Measurements from ENCODE around the gene BANF1. TPM values are rescaled to one million over a fixed set of nuclear protein-coding genes. Genes with fewer than 3 reads are reported as not detected.

BANF1 gene
- total and polyA plus RNA-seq, 12 donors: 63.1 to 364 (median 193) TPM

DNA sequence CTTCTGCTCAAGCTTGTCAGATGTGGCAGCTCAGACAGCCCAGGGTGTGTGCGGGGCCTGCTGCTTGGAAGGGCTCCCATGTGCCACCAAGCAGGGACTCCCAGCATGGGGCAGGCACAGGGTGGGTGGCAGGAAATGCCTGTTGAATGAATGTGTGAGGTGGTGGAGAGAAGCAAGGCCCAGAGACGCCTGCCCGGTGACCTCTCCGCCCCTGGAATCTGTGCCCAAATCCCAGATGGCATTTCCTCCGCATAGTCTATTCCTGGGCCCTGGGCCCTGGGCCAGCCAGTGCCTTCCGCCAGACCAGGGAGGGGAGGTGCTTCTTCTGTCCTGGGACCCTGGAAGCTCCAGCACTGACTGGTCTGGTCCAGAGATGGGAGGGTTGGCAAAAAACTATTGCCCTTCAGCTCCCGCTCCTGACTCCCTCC, 13.2 kb downstream of the BANF1 start:
- no peaks in the 10 kb centered on the region for H3K9me3 ChIP-seq (replicated peaks in 1 of 3)
- TF ChIP-seq POLR2A (IDR thresholded peaks at IDR 0.05) (no peak), CTCF (IDR thresholded peaks at IDR 0.05) (no peak)
- H3K36me3 ChIP-seq (replicated peaks in 1 of 2): no peaks in the 10 kb centered on the region
- H3K4me1 ChIP-seq (replicated peaks in 1 of 2): peaks cover 0 to 8% of the 10 kb centered on the region in 2 donors
- peaks cover 11% of the 10 kb centered on the region for H3K27me3 ChIP-seq
- intact Hi-C loops (cut with DNase I): no loop called here
- no peak overlapping the region for H3K4me3 ChIP-seq
- H3K27ac ChIP-seq: peak overlapping the region in 1 of 5 donors; percentile 40
- 67 to 95% (median 87%) methylated on average over 1 to 7 of the region's 7 CpGs for WGBS, 4 donors
- DNase-seq: no peak

DNA sequence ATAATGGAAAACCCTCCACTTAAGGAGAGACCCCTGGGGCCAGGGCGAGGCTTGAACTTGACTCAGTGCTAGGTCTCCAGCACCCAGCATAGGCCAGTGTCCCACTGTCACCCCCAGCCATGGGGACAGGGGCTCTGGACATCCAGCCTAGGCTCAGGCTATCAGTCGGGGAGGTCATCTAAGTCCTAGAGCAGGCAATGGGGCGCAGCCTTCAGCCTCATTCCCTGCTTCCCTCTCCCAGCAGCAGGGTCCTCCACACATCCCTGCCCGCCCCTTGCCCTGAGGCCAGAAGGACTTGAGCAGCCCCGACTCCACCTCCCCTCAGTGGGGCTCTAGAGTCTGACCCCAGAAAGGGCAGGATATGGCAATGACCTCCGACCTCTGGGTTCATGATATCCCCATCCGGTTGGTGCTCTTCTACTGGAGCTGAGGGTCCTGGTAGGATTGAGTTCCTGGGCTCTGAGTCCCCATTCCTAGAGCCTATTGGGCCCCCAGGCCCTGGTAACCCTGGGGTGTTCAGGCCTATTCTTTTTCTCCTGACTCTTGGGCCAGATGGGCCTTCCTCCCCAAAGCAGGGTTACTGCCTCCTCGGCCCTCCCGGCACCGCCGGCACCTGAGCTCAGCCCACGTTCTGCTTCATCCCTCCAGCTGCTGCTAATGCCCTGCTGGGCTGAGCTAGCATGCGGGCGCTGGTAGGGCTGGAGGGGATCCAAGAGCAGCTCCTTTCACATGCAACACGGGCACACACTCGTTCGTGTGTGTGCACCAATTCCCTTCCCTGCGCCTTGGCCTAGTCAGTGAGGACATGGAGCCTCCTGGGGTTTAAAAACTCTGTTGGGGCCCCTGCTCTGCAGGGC, 13.9 kb downstream of the BANF1 start:
- Histone ChIP-seq H3K36me3 (replicated peaks in 1 of 2) (no peaks in the 10 kb centered on the region), H3K9me3 (replicated peaks in 1 of 3) (no peaks in the 10 kb centered on the region), H3K27me3 (peaks cover 11% of the 10 kb centered on the region), H3K4me1 (replicated peaks in 1 of 2) (peaks cover 4 to 10% of the 10 kb centered on the region in 2 donors), H3K4me3 (no peak overlapping the region), H3K27ac (peak overlapping the region in 1 of 5 donors; percentile 40)
- 88 to 91% (median 89%) methylated on average over 12 to 18 of the region's 18 CpGs for WGBS, 4 donors
- intact Hi-C loops (cut with DNase I): no loop called here
- TF ChIP-seq POLR2A (IDR thresholded peaks at IDR 0.05): no peak
- no peak for TF ChIP-seq CTCF (IDR thresholded peaks at IDR 0.05)
- DNase-seq: no peak

- 87 to 97% (median 93%) methylated on average over 10 of the region's 10 CpGs for WGBS, 4 donors
- H3K27ac ChIP-seq: no peak overlapping the region
- H3K36me3 ChIP-seq (replicated peaks in 1 of 2): no peaks in the 10 kb centered on the region
- intact Hi-C loops (cut with DNase I): no loop called here
- no peaks in the 10 kb centered on the region for H3K9me3 ChIP-seq (replicated peaks in 1 of 3)
- no peak for DNase-seq
- TF ChIP-seq POLR2A (IDR thresholded peaks at IDR 0.05) (no peak), CTCF (IDR thresholded peaks at IDR 0.05) (no peak)
- peaks cover 6% of the 10 kb centered on the region for H3K27me3 ChIP-seq
- H3K4me3 ChIP-seq: no peak overlapping the region
- peaks cover 7 to 10% of the 10 kb centered on the region in 2 donors for H3K4me1 ChIP-seq (replicated peaks in 1 of 2)
Observed at GRCh38 chr11:66016793-66017177, 14.5 kb downstream of the BANF1 start.

DNA sequence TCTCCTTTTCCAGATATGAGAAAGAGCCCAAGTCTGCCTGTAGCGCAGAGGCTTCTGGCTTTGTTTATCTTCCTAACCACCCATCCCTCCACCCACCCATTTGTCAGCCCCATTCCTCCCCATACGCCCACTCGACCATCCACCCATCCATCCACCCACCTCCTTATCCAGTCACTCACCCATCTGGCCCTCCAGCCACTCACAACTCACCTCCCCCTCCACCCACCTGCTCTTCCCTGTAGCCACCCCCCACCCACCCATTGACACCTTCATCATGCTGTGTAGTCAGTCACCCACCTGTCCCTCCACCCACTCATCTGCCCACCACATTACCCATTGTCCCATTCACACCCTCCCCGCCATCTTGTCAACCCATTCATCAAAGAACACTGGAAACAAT, 15.0 kb downstream of the BANF1 start:
- intact Hi-C loops (cut with DNase I): no loop called here
- no peak overlapping the region for H3K27ac ChIP-seq
- no peak for TF ChIP-seq CTCF (IDR thresholded peaks at IDR 0.05)
- TF ChIP-seq POLR2A (IDR thresholded peaks at IDR 0.05): no peak

More for the DNA sequence above, 15.0 kb downstream of the BANF1 start:
- no peak for DNase-seq
- WGBS, 4 donors: 78 to 83% (median 79%) methylated on average over 3 to 4 of the region's 4 CpGs
- H3K36me3 ChIP-seq (replicated peaks in 1 of 2): no peaks in the 10 kb centered on the region
- no peaks in the 10 kb centered on the region for H3K9me3 ChIP-seq (replicated peaks in 1 of 3)
- H3K4me1 ChIP-seq (replicated peaks in 1 of 2): peaks cover 7 to 9% of the 10 kb centered on the region in 2 donors
- H3K4me3 ChIP-seq: no peak overlapping the region
- H3K27me3 ChIP-seq: peaks cover under 1% of the 10 kb centered on the region
